H9 (cell line): Measurements from ENCODE around the gene SYT7. TPM values are rescaled to one million over a fixed set of nuclear protein-coding genes. Genes with fewer than 3 reads are reported as not detected.
A peak's percentile ranks its signal among the peaks of the same experiment; 100 is the strongest.

Experiments used
- DNase-seq: peaks from one replicate; pipeline ENCODE4 v3.0.0-alpha.2; 2017
- H2AFZ ChIP-seq: one replicate; pipeline ENCODE4 v1.6.1; 2013; ENCODE audit warnings: mild to moderate bottlenecking, low read length, control low read depth, moderate library complexity
- H2AK5ac ChIP-seq: 2 replicates; pipeline ENCODE4 v1.6.1; 2013; ENCODE audit warnings: low read length, control low read depth, mixed read lengths; ENCODE audit not compliant: insufficient read length
- H2BK120ac ChIP-seq: one replicate; pipeline ENCODE4 v1.6.1; 2013; ENCODE audit warnings: low read depth, mild to moderate bottlenecking, low read length, control low read depth, inconsistent platforms; ENCODE audit not compliant: poor library complexity, severe bottlenecking
- H2BK12ac ChIP-seq: 2 replicates; pipeline ENCODE4 v1.6.1; 2013; ENCODE audit warnings: low read length, control low read depth, mixed read lengths, low read depth; ENCODE audit not compliant: insufficient read length
- H2BK15ac ChIP-seq: 2 replicates; pipeline ENCODE4 v1.6.1; 2013; ENCODE audit warnings: low read depth, low read length, control low read depth
- H2BK20ac ChIP-seq: one replicate; pipeline ENCODE4 v1.6.1; 2013; ENCODE audit warnings: low read depth, mild to moderate bottlenecking, low read length, control low read depth, inconsistent platforms; ENCODE audit not compliant: poor library complexity, severe bottlenecking
- H2BK5ac ChIP-seq: 2 replicates; pipeline ENCODE4 v1.6.1; 2013; ENCODE audit warnings: low read length, control low read depth, mixed read lengths; ENCODE audit not compliant: insufficient read length
- H3K14ac ChIP-seq: 2 replicates; pipeline ENCODE4 v1.6.1; 2013; ENCODE audit warnings: low read length, control low read depth; ENCODE audit not compliant: insufficient read depth
- H3K18ac ChIP-seq: 2 replicates; pipeline ENCODE4 v1.6.1; 2013; ENCODE audit warnings: low read depth, mild to moderate bottlenecking, mixed read lengths, low read length, control low read depth; ENCODE audit not compliant: insufficient read length
- H3K23ac ChIP-seq: 2 replicates; pipeline ENCODE4 v1.6.1; 2013; ENCODE audit warnings: low read length, control low read depth, mixed read lengths, low read depth; ENCODE audit not compliant: insufficient read length
- H3K23me2 ChIP-seq: 2 replicates; pipeline ENCODE4 v1.6.1; 2013; ENCODE audit warnings: low read depth, mild to moderate bottlenecking, mixed read lengths, low read length, control low read depth; ENCODE audit not compliant: insufficient read length, poor library complexity, severe bottlenecking
- H3K27ac ChIP-seq: 2 replicates; pipeline ENCODE4 v1.5.1; 2013; ENCODE audit warnings: low read length, control low read depth, mixed read lengths, low read depth; ENCODE audit not compliant: insufficient read length
- H3K27me3 ChIP-seq: 2 replicates; pipeline ENCODE4 v1.6.1; 2013; ENCODE audit warnings: low read length, control low read depth, inconsistent platforms; ENCODE audit not compliant: insufficient read depth
- H3K4ac ChIP-seq: 2 replicates; pipeline ENCODE4 v1.6.1; 2013; ENCODE audit warnings: low read depth, mild to moderate bottlenecking, control low read depth, inconsistent platforms, low read length, moderate library complexity
- H3K4me1 ChIP-seq: 2 replicates; pipeline ENCODE4 v1.6.1; 2013; ENCODE audit warnings: low read length, control low read depth, inconsistent platforms; ENCODE audit not compliant: insufficient read depth
- H3K4me2 ChIP-seq: 2 replicates; pipeline ENCODE4 v1.6.1; 2013; ENCODE audit warnings: low read length, control low read depth, mixed read lengths; ENCODE audit not compliant: insufficient read length, insufficient read depth
- H3K56ac ChIP-seq: 2 replicates; pipeline ENCODE4 v1.6.1; 2013; ENCODE audit warnings: low read depth, mild to moderate bottlenecking, mixed read lengths, low read length, control low read depth; ENCODE audit not compliant: insufficient read length
- H3K79me1 ChIP-seq: 2 replicates; pipeline ENCODE4 v1.6.1; 2013; ENCODE audit warnings: low read depth, mild to moderate bottlenecking, moderate library complexity, low read length, control low read depth, inconsistent platforms; ENCODE audit not compliant: insufficient read depth, poor library complexity, severe bottlenecking
- H3K79me2 ChIP-seq: 2 replicates; pipeline ENCODE4 v1.6.1; 2013; ENCODE audit warnings: low read length, control low read depth, inconsistent platforms; ENCODE audit not compliant: insufficient read depth
- H3K9ac ChIP-seq: 2 replicates; pipeline ENCODE4 v1.6.1; 2013; ENCODE audit warnings: low read length, control low read depth, mixed read lengths; ENCODE audit not compliant: insufficient read length; ENCODE audit errors: extremely low read depth
- H3K9me3 ChIP-seq: one replicate; pipeline ENCODE4 v1.6.1; 2013; ENCODE audit warnings: low read depth, low read length, inconsistent platforms; ENCODE audit not compliant: control insufficient read depth
- H3T11ph ChIP-seq: one replicate; pipeline ENCODE4 v1.6.1; 2013; ENCODE audit warnings: mild to moderate bottlenecking, low read length, control low read depth, inconsistent platforms
- H4K20me1 ChIP-seq: one replicate; pipeline ENCODE4 v1.6.1; 2013; ENCODE audit not compliant: control insufficient read depth, insufficient read length, insufficient read depth
- H4K5ac ChIP-seq: 2 replicates; pipeline ENCODE4 v1.6.1; 2013; ENCODE audit warnings: low read depth, mild to moderate bottlenecking, mixed read lengths, low read length, control low read depth; ENCODE audit not compliant: insufficient read length
- H4K8ac ChIP-seq: replicated peaks from 2 replicates; pipeline ENCODE4 v1.6.1; 2013; ENCODE audit warnings: low read length, control low read depth, mixed read lengths, low read depth; ENCODE audit not compliant: insufficient read length
- H4K91ac ChIP-seq: 2 replicates; pipeline ENCODE4 v1.6.1; 2013; ENCODE audit warnings: low read depth, mild to moderate bottlenecking, moderate library complexity, mixed read lengths, low read length, control low read depth; ENCODE audit not compliant: insufficient read length
- H3K27ac Mint-ChIP-seq, 3 experiments: 2 replicates in 2 of 3; 3 replicates in 1 of 3; pipeline ENCODE4 v1.8.0; 2020 to 2021; ENCODE audit warnings: mixed read lengths in 3 of 3, mild to moderate bottlenecking in 1 of 3, moderate library complexity in 1 of 3
- H3K27me3 Mint-ChIP-seq: 2 replicates; pipeline ENCODE4 v1.8.0; 2021; ENCODE audit warnings: low read depth, mild to moderate bottlenecking, moderate library complexity, mixed read lengths
- H3K36me3 Mint-ChIP-seq, 3 experiments: 2 replicates in 2 of 3; 3 replicates in 1 of 3; pipeline ENCODE4 v1.8.0; 2020 to 2021; ENCODE audit warnings: low read depth in 3 of 3, mixed read lengths in 3 of 3; ENCODE audit not compliant: insufficient read depth in 1 of 3
- H3K4me1 Mint-ChIP-seq, 2 experiments: 2 replicates each; pipeline ENCODE4 v1.8.0; 2020; ENCODE audit warnings: mixed read lengths in 2 of 2
- H3K4me3 Mint-ChIP-seq, 2 experiments: 2 replicates in 1 of 2; 3 replicates in 1 of 2; pipeline ENCODE4 v1.8.0; 2020 to 2021; ENCODE audit warnings: mild to moderate bottlenecking in 2 of 2, mixed read lengths in 2 of 2, moderate library complexity in 1 of 2
- H3K9me3 Mint-ChIP-seq, 2 experiments: 2 replicates in 1 of 2; 3 replicates in 1 of 2; pipeline ENCODE4 v1.8.0; 2020; ENCODE audit warnings: mild to moderate bottlenecking in 2 of 2, mixed read lengths in 2 of 2, moderate library complexity in 1 of 2
- WGBS: extraction: QIAGEN DNeasy Blood & Tissue Kit; methylation state at CpG from one replicate; pipeline ENCODE4 v1.1.7; 2013; ENCODE audit warnings: missing lambda C conversion rate, low lambda C conversion rate, mixed read lengths; ENCODE audit not compliant: insufficient read length; ENCODE audit errors: extremely low coverage; 5-methylcytosine and 5-hydroxymethylcytosine counted together
- total RNA-seq: library from RNA; stranded (reverse); gene quantifications from 2 replicates; pipeline ENCODE4 v1.2.1, GENCODE V29; 2021
- TF ChIP-seq, protein P1 (sequence below): fragments of 200-600 bp; sonication (generic); conservative IDR thresholded peaks from 3 replicates; pipeline ENCODE4 v1.8.0; 2021; ENCODE audit warnings: antibody characterized with exemption, mild to moderate bottlenecking

Gene SYT7
- total RNA-seq, 1 experiment from 2014 or later, result 8.8 TPM

DNA sequence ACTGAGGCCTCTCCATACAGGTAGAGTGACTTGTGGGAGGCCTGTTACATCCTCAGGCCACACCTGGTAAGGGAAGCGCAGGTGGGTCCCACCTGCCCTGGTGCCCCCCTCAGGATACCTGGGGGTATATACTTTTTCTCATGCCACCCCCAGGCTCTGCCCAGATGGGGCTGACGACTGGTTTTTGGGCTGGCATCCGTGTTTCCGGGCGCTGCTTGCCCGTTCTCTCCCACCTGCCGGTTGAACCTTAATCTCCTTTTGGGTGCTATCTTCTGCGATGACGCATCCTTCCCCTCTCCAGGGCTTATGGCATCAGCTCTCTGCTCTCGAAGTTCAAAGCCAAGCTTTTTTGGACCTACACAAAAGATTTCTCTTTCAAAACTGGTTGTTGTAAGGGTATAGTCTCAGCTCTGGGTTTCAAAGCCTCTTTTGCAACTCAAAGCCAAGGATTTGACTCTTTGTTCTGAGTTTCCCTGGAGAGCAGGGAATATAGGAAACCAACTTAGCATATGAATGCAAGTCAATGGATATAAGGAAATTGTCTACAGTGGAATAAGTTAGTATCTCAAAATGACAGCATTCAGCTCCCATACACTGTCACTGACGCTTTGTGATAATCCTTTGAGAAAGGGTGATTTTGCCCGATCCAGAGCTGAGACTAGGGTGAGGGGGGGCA lies 80.9 kb downstream of the SYT7 start:
- Histone ChIP-seq H2AK5ac (no peak overlapping the region), H4K5ac (no peak overlapping the region), H3K14ac (no peak overlapping the region), H3K9ac (no peak overlapping the region), H3K9me3 (no peaks in the 10 kb centered on the region), H2BK5ac (no peak overlapping the region), H4K8ac (no peak overlapping the region), H3K79me2 (no peaks in the 10 kb centered on the region), H3K18ac (no peak overlapping the region), H3K23ac (no peak overlapping the region), H3T11ph (no peak overlapping the region), H4K91ac (no peak overlapping the region), H3K56ac (no peak overlapping the region), H3K4ac (no peak overlapping the region), H3K27me3 (no peaks in the 10 kb centered on the region), H2BK12ac (no peak overlapping the region), H4K20me1 (no peaks in the 10 kb centered on the region), H3K79me1 (no peaks in the 10 kb centered on the region), H2BK20ac (no peak overlapping the region), H2BK15ac (no peak overlapping the region), H3K23me2 (no peaks in the 10 kb centered on the region), H3K4me1 (0 out of 2 replicates have a peak, but pooled peaks cover 2% of the 10 kb centered on the region), H2BK120ac (no peak overlapping the region), H2AFZ (no peak overlapping the region), H3K27ac (no peak overlapping the region), H3K4me2 (peak overlapping the region; percentile 3)
- H3K9me3 Mint-ChIP-seq, result no peaks in the 10 kb centered on the region; a peak in 1 of 5 replicates
- H3K27ac Mint-ChIP-seq, result peak overlapping the region; percentile 14 to 36 (median 33); a peak in 3 of 7 replicates
- H3K4me1 Mint-ChIP-seq, result peaks cover 24 to 43% of the 10 kb centered on the region in 2 experiments
- DNase-seq, result peak; percentile 64
- H3K4me3 Mint-ChIP-seq, result peak overlapping the region; percentile 9 to 70; a peak in 4 of 5 replicates
- H3K27me3 Mint-ChIP-seq, result peaks cover 54% of the 10 kb centered on the region
- no CpG with 5 or more reads among the region's 12 CpGs for WGBS
- TF ChIP-seq, protein P1, sequence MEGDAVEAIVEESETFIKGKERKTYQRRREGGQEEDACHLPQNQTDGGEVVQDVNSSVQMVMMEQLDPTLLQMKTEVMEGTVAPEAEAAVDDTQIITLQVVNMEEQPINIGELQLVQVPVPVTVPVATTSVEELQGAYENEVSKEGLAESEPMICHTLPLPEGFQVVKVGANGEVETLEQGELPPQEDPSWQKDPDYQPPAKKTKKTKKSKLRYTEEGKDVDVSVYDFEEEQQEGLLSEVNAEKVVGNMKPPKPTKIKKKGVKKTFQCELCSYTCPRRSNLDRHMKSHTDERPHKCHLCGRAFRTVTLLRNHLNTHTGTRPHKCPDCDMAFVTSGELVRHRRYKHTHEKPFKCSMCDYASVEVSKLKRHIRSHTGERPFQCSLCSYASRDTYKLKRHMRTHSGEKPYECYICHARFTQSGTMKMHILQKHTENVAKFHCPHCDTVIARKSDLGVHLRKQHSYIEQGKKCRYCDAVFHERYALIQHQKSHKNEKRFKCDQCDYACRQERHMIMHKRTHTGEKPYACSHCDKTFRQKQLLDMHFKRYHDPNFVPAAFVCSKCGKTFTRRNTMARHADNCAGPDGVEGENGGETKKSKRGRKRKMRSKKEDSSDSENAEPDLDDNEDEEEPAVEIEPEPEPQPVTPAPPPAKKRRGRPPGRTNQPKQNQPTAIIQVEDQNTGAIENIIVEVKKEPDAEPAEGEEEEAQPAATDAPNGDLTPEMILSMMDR, result 0 out of 3 replicates have a peak, but pooled peaks have one; percentile 15
- no peaks in the 10 kb centered on the region for H3K36me3 Mint-ChIP-seq
